BLaER1 (cell line): ENCODE results near the gene MYEOV.

Experiments
- H3K27ac ChIP-seq: shearing (Covaris generic); formaldehyde crosslinking; 2 replicates; pipeline ENCODE4 v1.8.1; 2022
- H3K27me3 ChIP-seq: shearing (Covaris generic); formaldehyde crosslinking; 2 replicates; pipeline ENCODE4 v1.8.1; 2022
- H3K36me3 ChIP-seq: shearing (Covaris generic); formaldehyde crosslinking; 2 replicates; pipeline ENCODE4 v1.8.1; 2022
- H3K4me1 ChIP-seq: shearing (Covaris generic); formaldehyde crosslinking; 2 replicates; pipeline ENCODE4 v1.8.1; 2022
- H3K4me2 ChIP-seq: shearing (Covaris generic); formaldehyde crosslinking; 2 replicates; pipeline ENCODE4 v1.8.1; 2022
- H3K4me3 ChIP-seq: shearing (Covaris generic); formaldehyde crosslinking; 2 replicates; pipeline ENCODE4 v1.8.1; 2022
- H3K9ac ChIP-seq: shearing (Covaris generic); formaldehyde crosslinking; 2 replicates; pipeline ENCODE4 v1.8.1; 2022
- H3K9me3 ChIP-seq: shearing (Covaris generic); formaldehyde crosslinking; 2 replicates; pipeline ENCODE4 v1.8.1; 2022
- H4K20me1 ChIP-seq: shearing (Covaris generic); formaldehyde crosslinking; 2 replicates; pipeline ENCODE4 v1.8.1; 2022
- Cebpa-rat ChIP-seq: shearing (Covaris generic); IDR thresholded peaks from 2 replicates; pipeline ENCODE4 v1.8.1; 2022

MYEOV gene

GRCh38 chr11:69274531-69275016 is 19.4 kb upstream of the MYEOV start:
- H4K20me1 ChIP-seq = no peaks in the 10 kb centered on the region
- H3K9ac ChIP-seq = no peak overlapping the region
- H3K27me3 ChIP-seq = no peaks in the 10 kb centered on the region
- no peak overlapping the region for H3K4me2 ChIP-seq
- no peak overlapping the region for H3K27ac ChIP-seq
- no peak for TF ChIP-seq Cebpa-rat
- no peaks in the 10 kb centered on the region for H3K9me3 ChIP-seq
- no peaks in the 10 kb centered on the region for H3K36me3 ChIP-seq
- peaks cover 5% of the 10 kb centered on the region; the same call in 1 of the 2 replicates for H3K4me1 ChIP-seq
- no peak overlapping the region for H3K4me3 ChIP-seq

GRCh38 chr11:69275178-69275577 is 18.8 kb upstream of the MYEOV start:
- no peaks in the 10 kb centered on the region for H3K9me3 ChIP-seq
- H3K4me3 ChIP-seq = no peak overlapping the region
- TF ChIP-seq Cebpa-rat = no peak
- H4K20me1 ChIP-seq = no peaks in the 10 kb centered on the region
- peaks cover 5% of the 10 kb centered on the region; the same call in 1 of the 2 replicates for H3K4me1 ChIP-seq
- no peaks in the 10 kb centered on the region for H3K27me3 ChIP-seq
- H3K9ac ChIP-seq = no peak overlapping the region
- no peak overlapping the region for H3K4me2 ChIP-seq
- no peak overlapping the region for H3K27ac ChIP-seq
- H3K36me3 ChIP-seq = no peaks in the 10 kb centered on the region

- no peaks in the 10 kb centered on the region for H3K27me3 ChIP-seq
- no peak overlapping the region for H3K4me2 ChIP-seq
- H3K9ac ChIP-seq = no peak overlapping the region
- H3K4me1 ChIP-seq = peaks cover 5% of the 10 kb centered on the region; the same call in 1 of the 2 replicates
- no peak overlapping the region for H3K27ac ChIP-seq
- no peaks in the 10 kb centered on the region for H3K9me3 ChIP-seq
- no peak overlapping the region for H3K4me3 ChIP-seq
- TF ChIP-seq Cebpa-rat = no peak
- no peaks in the 10 kb centered on the region for H4K20me1 ChIP-seq
- no peaks in the 10 kb centered on the region for H3K36me3 ChIP-seq
These were observed 17.8 kb upstream of the MYEOV start for GRCh38 chr11:69276165-69276564.

GRCh38 chr11:69277074-69277809 is 16.7 kb upstream of the MYEOV start:
- Histone ChIP-seq H4K20me1 (no peaks in the 10 kb centered on the region), H3K4me1 (peaks cover 5% of the 10 kb centered on the region; the same call in 1 of the 2 replicates), H3K9ac (no peak overlapping the region), H3K9me3 (no peaks in the 10 kb centered on the region), H3K27ac (no peak overlapping the region), H3K4me3 (no peak overlapping the region), H3K27me3 (no peaks in the 10 kb centered on the region), H3K4me2 (no peak overlapping the region), H3K36me3 (no peaks in the 10 kb centered on the region)
- TF ChIP-seq Cebpa-rat = no peak

GRCh38 chr11:69278091-69278867 is 15.7 kb upstream of the MYEOV start:
- Histone ChIP-seq H3K9me3 (0 out of 2 replicates have a peak, but pooled peaks cover 4% of the 10 kb centered on the region), H3K4me1 (peaks cover 5% of the 10 kb centered on the region; the same call in 1 of the 2 replicates), H3K27me3 (no peaks in the 10 kb centered on the region), H4K20me1 (no peaks in the 10 kb centered on the region), H3K4me2 (no peak overlapping the region), H3K36me3 (no peaks in the 10 kb centered on the region), H3K9ac (no peak overlapping the region), H3K27ac (no peak overlapping the region), H3K4me3 (no peak overlapping the region)
- no peak for TF ChIP-seq Cebpa-rat

- Histone ChIP-seq H3K4me1 (peaks cover 5% of the 10 kb centered on the region; the same call in 1 of the 2 replicates), H3K9me3 (0 out of 2 replicates have a peak, but pooled peaks cover 4% of the 10 kb centered on the region), H3K27ac (no peak overlapping the region), H3K9ac (no peak overlapping the region), H3K36me3 (no peaks in the 10 kb centered on the region), H3K27me3 (no peaks in the 10 kb centered on the region), H3K4me2 (no peak overlapping the region), H4K20me1 (no peaks in the 10 kb centered on the region), H3K4me3 (no peak overlapping the region)
- TF ChIP-seq Cebpa-rat = no peak
These were observed 13.5 kb upstream of the MYEOV start for GRCh38 chr11:69280451-69280850.

- no peak for TF ChIP-seq Cebpa-rat
- Histone ChIP-seq H3K36me3 (no peaks in the 10 kb centered on the region), H3K4me3 (no peak overlapping the region), H3K27me3 (no peaks in the 10 kb centered on the region), H3K27ac (no peak overlapping the region), H3K9ac (no peak overlapping the region), H3K9me3 (0 out of 2 replicates have a peak, but pooled peaks cover 4% of the 10 kb centered on the region), H3K4me1 (peaks cover 5% of the 10 kb centered on the region; the same call in 1 of the 2 replicates), H4K20me1 (no peaks in the 10 kb centered on the region), H3K4me2 (no peak overlapping the region)
These were observed 13.0 kb upstream of the MYEOV start for GRCh38 chr11:69280994-69281393.

GRCh38 chr11:69283446-69283845 is 10.5 kb upstream of the MYEOV start:
- Histone ChIP-seq H3K27me3 (no peaks in the 10 kb centered on the region), H3K27ac (no peak overlapping the region), H3K4me3 (no peak overlapping the region), H3K9me3 (0 out of 2 replicates have a peak, but pooled peaks cover 4% of the 10 kb centered on the region), H4K20me1 (no peaks in the 10 kb centered on the region), H3K4me1 (peaks cover 18% of the 10 kb centered on the region), H3K36me3 (no peaks in the 10 kb centered on the region), H3K4me2 (no peak overlapping the region), H3K9ac (no peak overlapping the region)
- no peak for TF ChIP-seq Cebpa-rat

GRCh38 chr11:69284081-69284511 is 9.9 kb upstream of the MYEOV start:
- H3K9ac ChIP-seq = no peak overlapping the region

More at GRCh38 chr11:69284081-69284511, 9.9 kb upstream of the MYEOV start:
- H3K27ac ChIP-seq = no peak overlapping the region
- peaks cover 18% of the 10 kb centered on the region for H3K4me1 ChIP-seq
- 0 out of 2 replicates have a peak, but pooled peaks cover 4% of the 10 kb centered on the region for H3K9me3 ChIP-seq
- H3K4me3 ChIP-seq = no peak overlapping the region
- no peaks in the 10 kb centered on the region for H3K36me3 ChIP-seq
- no peak overlapping the region for H3K4me2 ChIP-seq
- no peak for TF ChIP-seq Cebpa-rat
- no peaks in the 10 kb centered on the region for H3K27me3 ChIP-seq
- H4K20me1 ChIP-seq = no peaks in the 10 kb centered on the region
